Muscle layer of colon (tissue), 2 donors: Measurements from ENCODE around the gene PVR.
"Not testable (repeated sequence)": the region's sequence is repeated elsewhere in the genome, so short reads cannot be mapped to it uniquely, and the experiment has no call there.

ENCODE experiments used
- H3K27ac ChIP-seq: one replicate; pipeline ENCODE4 v1.7.0; 2013; ENCODE audit warnings: low read depth, mild to moderate bottlenecking, low read length, moderate library complexity
- H3K27me3 ChIP-seq, 2 donors: one replicate each; pipeline ENCODE4 v1.7.0; 2013; ENCODE audit warnings: low read length in 2 of 2, mild to moderate bottlenecking in 2 of 2; ENCODE audit not compliant: insufficient read depth in 2 of 2, control insufficient read depth in 1 of 2
- H3K36me3 ChIP-seq: one replicate; pipeline ENCODE4 v1.7.0; 2013; ENCODE audit warnings: mild to moderate bottlenecking, low read length; ENCODE audit not compliant: insufficient read depth
- H3K4me1 ChIP-seq: one replicate; pipeline ENCODE4 v1.7.0; 2013; ENCODE audit warnings: mild to moderate bottlenecking, low read length; ENCODE audit not compliant: insufficient read depth
- H3K4me3 ChIP-seq, 2 donors: one replicate each; pipeline ENCODE4 v1.7.0; 2013; ENCODE audit warnings: low read length in 2 of 2, low read depth in 1 of 2, mild to moderate bottlenecking in 1 of 2, moderate library complexity in 1 of 2
- H3K9ac ChIP-seq: one replicate; pipeline ENCODE4 v1.7.0; 2013; ENCODE audit warnings: low read length
- H3K9me3 ChIP-seq: one replicate; pipeline ENCODE4 v1.7.0; 2013; ENCODE audit warnings: mild to moderate bottlenecking, low read length
- donor health status: abdominal sarcoma.
- donor health status: Adenocarcinoma of cecum.

PVR gene

DNA sequence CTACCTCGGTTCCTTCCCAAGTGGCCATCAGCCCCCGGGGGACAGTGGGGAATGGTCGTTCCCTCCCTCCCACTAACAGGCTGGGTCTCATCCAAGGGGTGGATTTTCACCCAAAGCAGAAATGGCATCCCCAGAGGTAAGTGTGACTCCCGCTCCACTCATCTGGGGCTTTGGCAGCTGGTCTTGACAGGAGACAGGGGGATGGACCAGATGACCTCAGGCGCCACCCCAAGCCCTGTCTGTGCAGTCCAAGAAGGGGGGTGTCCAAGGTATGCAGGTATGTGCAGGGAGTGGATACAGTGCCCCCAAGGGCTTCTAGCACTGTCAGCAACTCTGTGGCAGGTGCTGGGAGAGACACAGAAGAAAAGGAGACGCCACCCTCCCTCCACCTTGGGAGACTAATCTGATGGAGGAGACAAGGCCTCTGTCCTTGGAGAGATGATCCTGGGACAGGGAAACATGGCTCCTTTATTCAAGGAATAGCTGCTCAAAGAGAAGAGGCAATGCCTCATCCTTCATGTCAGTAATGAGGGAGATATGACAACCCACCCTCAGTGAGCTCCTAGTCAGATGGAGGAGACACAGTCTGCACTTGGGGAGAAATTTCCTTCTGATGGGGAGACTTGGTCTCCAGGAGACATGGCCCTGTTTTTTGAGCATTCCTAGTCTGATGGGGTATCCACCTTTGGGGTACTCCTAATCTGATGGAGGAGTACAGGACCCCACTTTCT is 63.0 kb downstream of the PVR start:
- H3K4me1 ChIP-seq = no peaks in the 10 kb centered on the region
- no peaks in the 10 kb centered on the region for H3K36me3 ChIP-seq
- H3K4me3 ChIP-seq = no peak overlapping the region
- no peak overlapping the region for H3K27ac ChIP-seq
- no peaks in the 10 kb centered on the region for H3K27me3 ChIP-seq
- no peak overlapping the region for H3K9ac ChIP-seq
- no peaks in the 10 kb centered on the region for H3K9me3 ChIP-seq

DNA sequence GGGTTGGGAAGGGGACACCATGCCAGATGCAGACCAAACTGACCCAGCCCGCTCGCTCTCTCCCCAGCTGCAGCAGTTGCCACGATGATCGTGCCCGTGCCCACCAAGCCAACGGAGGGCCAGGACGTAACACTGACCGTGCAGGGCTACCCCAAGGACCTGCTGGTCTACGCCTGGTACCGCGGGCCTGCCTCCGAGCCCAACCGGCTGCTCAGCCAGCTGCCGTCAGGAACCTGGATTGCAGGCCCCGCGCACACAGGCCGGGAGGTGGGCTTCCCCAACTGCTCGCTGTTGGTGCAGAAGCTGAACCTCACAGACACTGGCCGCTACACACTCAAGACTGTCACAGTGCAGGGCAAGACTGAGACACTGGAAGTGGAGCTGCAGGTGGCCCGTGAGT is 64.1 kb downstream of the PVR start:
- H3K27me3 ChIP-seq = no peaks in the 10 kb centered on the region
- no peaks in the 10 kb centered on the region for H3K4me1 ChIP-seq
- no peak overlapping the region for H3K9ac ChIP-seq
- no peaks in the 10 kb centered on the region for H3K9me3 ChIP-seq
- no peak overlapping the region for H3K27ac ChIP-seq
- H3K36me3 ChIP-seq = no peaks in the 10 kb centered on the region
- no peak overlapping the region for H3K4me3 ChIP-seq

GRCh38 chr19:44708940-44709339 is 65.2 kb downstream of the PVR start:
- Histone ChIP-seq H3K4me1 (no peaks in the 10 kb centered on the region), H3K27ac (no peak overlapping the region), H3K9me3 (no peaks in the 10 kb centered on the region), H3K9ac (no peak overlapping the region), H3K36me3 (no peaks in the 10 kb centered on the region), H3K27me3 (no peaks in the 10 kb centered on the region), H3K4me3 (no peak overlapping the region)

DNA sequence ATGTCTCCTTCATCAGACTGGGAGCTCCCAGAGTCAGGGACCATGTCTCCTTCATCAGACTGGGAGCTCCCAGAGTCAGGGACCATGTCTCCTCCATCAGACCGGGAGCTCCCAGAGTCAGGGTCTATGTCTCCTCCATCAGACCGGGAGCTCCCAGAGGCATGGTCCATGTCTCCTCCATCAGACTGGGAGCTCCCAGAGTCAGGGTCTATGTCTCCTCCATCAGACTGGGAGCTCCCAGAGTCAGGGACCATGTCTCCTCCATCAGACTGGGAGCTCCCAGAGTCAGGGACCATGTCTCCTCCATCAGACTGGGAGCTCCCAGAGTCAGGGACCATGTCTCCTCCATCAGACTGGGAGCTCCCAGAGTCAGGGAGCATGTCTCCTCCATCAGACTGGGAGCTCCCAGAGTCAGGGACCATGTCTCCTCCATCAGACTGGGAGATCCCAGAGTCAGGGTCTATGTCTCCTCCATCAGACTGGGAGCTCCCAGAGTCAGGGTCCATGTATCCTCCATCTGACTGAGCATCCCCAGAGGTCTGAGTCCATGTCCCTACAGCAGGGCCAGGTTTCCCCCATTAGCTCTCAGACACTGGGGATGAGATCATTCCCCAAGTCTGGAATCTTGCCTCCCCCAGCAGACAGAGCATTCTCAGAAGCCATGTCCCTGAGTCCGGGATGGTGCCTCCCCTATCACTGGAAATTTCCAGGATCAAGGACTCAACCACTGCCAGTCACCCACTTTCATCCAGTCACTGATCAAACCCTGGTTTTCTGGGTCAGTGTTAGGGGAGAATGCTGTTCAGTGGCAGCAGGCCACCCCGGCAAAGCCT is 65.9 kb downstream of the PVR start:
- H3K4me3 ChIP-seq, H3K36me3 ChIP-seq: not testable (repeated sequence)

DNA sequence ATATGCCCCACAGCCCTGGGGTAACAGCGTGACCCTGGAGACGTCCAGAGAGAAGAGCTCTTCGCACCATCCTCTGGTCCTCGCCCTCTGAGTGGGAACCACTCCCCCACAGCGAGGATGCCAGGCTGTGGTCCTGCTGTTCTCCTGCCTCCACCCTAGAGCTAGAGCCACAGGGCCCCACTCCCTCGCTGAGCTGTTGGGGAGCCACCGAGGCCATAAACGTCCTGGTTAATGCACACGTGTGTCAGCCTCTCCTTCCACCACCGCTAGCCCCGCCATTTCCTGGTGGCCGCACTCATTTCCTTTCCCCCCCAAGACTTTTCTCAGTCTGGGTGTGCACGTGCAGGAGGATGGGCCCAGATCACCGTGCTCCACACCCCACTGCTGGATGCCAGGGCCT is 66.8 kb downstream of the PVR start:
- Histone ChIP-seq H3K9me3 (no peaks in the 10 kb centered on the region), H3K27ac (no peak overlapping the region), H3K36me3 (no peaks in the 10 kb centered on the region), H3K4me1 (no peaks in the 10 kb centered on the region), H3K27me3 (no peaks in the 10 kb centered on the region), H3K4me3 (no peak overlapping the region), H3K9ac (no peak overlapping the region)

More for the DNA sequence above, 65.9 kb downstream of the PVR start:
- H3K9ac ChIP-seq, H3K9me3 ChIP-seq, H3K4me1 ChIP-seq, H3K27me3 ChIP-seq, H3K27ac ChIP-seq: not testable (repeated sequence)

DNA sequence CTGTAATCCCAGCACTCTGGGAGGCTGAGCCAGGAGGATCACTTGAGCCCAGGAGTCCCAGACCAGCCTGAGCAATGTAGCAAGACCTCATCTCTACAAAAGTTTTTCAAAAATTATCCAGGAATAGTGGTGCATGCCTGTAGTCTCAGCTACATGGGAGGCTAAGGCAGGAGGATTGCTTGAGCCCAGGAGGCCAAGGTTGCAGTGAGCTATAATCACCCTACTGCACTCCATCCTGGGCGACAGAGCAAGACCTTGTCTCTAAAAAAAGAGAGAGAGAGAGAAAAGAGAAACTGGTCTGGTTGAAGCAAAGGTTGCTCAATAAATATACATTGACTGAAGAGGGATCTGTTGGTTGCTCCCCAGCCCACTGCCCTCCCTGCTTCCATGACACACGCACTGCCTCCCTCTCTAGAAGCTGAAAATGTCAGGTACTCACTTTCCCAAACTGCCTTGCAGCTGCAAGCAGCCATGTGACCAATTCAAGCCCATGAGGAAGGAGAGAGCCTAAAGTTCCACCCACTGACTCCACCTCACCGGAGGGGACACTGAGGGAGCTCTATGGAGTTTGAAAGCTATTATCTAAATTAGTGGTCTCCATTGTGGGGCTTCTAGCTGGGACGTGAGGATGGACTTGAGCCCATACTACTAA is 69.3 kb downstream of the PVR start:
- Histone ChIP-seq H3K9me3 (no peaks in the 10 kb centered on the region), H3K4me1 (no peaks in the 10 kb centered on the region), H3K4me3 (no peak overlapping the region), H3K36me3 (no peaks in the 10 kb centered on the region), H3K9ac (no peak overlapping the region), H3K27me3 (no peaks in the 10 kb centered on the region), H3K27ac (no peak overlapping the region)
